Measurements from ENCODE around the gene CYB561. TPM values are rescaled to one million over a fixed set of nuclear protein-coding genes. Genes with fewer than 3 reads are reported as not detected.

The CYB561 gene
- total RNA-seq, 1 experiment from 2014 or later, result 35.1 TPM

DNA sequence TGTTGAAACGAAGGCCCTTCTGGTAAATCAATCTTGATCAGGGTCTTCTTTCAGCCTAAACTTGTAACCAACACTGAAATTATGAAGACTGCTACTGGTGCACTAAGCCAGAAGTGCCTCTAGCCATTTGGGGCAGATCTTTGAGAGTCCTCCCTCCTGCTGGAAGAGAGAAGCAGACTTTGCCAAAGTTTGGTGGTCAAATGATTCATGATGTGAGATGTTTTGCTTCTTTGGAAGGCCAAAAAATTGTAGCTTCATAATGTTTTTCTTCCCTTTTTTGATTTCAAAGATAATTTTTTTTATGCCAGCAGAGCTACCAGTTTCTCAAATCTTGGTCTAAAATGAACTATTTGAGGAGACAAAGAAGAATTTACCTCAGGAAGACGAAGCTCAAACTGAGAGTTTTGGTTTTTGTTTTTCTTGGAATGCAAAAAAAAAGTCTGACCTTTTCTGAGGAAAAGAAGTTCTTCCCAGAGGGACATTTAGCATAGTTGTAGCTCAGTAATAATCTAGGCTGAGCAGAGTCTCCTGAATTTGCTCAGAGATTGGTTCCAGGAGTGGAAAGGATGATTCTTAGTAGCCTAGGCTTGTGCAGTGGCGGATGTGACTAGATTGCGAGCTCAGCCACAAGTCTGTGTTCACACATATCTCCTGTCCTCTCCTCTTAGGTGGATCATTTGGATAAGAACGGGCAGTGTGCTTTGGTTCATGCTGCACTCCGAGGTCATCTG, 50.9 kb downstream of the CYB561 start:
- DNase-seq (ENCODE audit: low spot score) (no peak), ATAC-seq (no peak)
- TF ChIP-seq, protein P1, sequence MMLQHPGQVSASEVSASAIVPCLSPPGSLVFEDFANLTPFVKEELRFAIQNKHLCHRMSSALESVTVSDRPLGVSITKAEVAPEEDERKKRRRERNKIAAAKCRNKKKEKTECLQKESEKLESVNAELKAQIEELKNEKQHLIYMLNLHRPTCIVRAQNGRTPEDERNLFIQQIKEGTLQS (CRISPR knock-in tag; conservative IDR thresholded peaks at IDR 0.05), result no peak
- TF ChIP-seq ZNF232 (CRISPR knock-in tag; IDR thresholded peaks at IDR 0.05) (no peak), GRHL2 (CRISPR knock-in tag; IDR thresholded peaks at IDR 0.05; ENCODE audit: insufficient replicate concordance, severe bottlenecking) (no peak), OVOL2 (CRISPR knock-in tag; IDR thresholded peaks at IDR 0.05; ENCODE audit: borderline replicate concordance) (no peak), ZNF671 (CRISPR knock-in tag; IDR thresholded peaks at IDR 0.05) (no peak), SOX15 (CRISPR knock-in tag; IDR thresholded peaks at IDR 0.05) (no peak), ELF4 (CRISPR knock-in tag; IDR thresholded peaks at IDR 0.05; ENCODE audit: low read depth) (no peak), IRF2 (CRISPR knock-in tag; IDR thresholded peaks at IDR 0.05; ENCODE audit: borderline replicate concordance, low read depth) (no peak), GTF2I (CRISPR knock-in tag; conservative IDR thresholded peaks at IDR 0.05) (no peak), MXD4 (CRISPR knock-in tag; IDR thresholded peaks at IDR 0.05; ENCODE audit: borderline replicate concordance) (no peak), ESRRA (CRISPR knock-in tag; IDR thresholded peaks at IDR 0.05; ENCODE audit: borderline replicate concordance) (no peak)
- TF ChIP-seq, protein P2, sequence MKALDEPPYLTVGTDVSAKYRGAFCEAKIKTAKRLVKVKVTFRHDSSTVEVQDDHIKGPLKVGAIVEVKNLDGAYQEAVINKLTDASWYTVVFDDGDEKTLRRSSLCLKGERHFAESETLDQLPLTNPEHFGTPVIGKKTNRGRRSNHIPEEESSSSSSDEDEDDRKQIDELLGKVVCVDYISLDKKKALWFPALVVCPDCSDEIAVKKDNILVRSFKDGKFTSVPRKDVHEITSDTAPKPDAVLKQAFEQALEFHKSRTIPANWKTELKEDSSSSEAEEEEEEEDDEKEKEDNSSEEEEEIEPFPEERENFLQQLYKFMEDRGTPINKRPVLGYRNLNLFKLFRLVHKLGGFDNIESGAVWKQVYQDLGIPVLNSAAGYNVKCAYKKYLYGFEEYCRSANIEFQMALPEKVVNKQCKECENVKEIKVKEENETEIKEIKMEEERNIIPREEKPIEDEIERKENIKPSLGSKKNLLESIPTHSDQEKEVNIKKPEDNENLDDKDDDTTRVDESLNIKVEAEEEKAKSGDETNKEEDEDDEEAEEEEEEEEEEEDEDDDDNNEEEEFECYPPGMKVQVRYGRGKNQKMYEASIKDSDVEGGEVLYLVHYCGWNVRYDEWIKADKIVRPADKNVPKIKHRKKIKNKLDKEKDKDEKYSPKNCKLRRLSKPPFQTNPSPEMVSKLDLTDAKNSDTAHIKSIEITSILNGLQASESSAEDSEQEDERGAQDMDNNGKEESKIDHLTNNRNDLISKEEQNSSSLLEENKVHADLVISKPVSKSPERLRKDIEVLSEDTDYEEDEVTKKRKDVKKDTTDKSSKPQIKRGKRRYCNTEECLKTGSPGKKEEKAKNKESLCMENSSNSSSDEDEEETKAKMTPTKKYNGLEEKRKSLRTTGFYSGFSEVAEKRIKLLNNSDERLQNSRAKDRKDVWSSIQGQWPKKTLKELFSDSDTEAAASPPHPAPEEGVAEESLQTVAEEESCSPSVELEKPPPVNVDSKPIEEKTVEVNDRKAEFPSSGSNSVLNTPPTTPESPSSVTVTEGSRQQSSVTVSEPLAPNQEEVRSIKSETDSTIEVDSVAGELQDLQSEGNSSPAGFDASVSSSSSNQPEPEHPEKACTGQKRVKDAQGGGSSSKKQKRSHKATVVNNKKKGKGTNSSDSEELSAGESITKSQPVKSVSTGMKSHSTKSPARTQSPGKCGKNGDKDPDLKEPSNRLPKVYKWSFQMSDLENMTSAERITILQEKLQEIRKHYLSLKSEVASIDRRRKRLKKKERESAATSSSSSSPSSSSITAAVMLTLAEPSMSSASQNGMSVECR (CRISPR knock-in tag; IDR thresholded peaks at IDR 0.05; ENCODE audit: borderline replicate concordance), result no peak
- TF ChIP-seq, protein P3, sequence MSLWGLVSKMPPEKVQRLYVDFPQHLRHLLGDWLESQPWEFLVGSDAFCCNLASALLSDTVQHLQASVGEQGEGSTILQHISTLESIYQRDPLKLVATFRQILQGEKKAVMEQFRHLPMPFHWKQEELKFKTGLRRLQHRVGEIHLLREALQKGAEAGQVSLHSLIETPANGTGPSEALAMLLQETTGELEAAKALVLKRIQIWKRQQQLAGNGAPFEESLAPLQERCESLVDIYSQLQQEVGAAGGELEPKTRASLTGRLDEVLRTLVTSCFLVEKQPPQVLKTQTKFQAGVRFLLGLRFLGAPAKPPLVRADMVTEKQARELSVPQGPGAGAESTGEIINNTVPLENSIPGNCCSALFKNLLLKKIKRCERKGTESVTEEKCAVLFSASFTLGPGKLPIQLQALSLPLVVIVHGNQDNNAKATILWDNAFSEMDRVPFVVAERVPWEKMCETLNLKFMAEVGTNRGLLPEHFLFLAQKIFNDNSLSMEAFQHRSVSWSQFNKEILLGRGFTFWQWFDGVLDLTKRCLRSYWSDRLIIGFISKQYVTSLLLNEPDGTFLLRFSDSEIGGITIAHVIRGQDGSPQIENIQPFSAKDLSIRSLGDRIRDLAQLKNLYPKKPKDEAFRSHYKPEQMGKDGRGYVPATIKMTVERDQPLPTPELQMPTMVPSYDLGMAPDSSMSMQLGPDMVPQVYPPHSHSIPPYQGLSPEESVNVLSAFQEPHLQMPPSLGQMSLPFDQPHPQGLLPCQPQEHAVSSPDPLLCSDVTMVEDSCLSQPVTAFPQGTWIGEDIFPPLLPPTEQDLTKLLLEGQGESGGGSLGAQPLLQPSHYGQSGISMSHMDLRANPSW (CRISPR knock-in tag; conservative IDR thresholded peaks at IDR 0.05; ENCODE audit: low read depth), result no peak
- Mint-ChIP-seq H3K4me1 (peaks cover 8% of the 10 kb centered on the region), H3K27ac (no peak overlapping the region), H3K4me3 (no peak overlapping the region), H3K9me3 (no peaks in the 10 kb centered on the region), H3K36me3 (no peaks in the 10 kb centered on the region), H3K27me3 (ENCODE audit: low read depth) (no peaks in the 10 kb centered on the region)
- POLR2A ChIA-PET, result no interaction called here
- CTCF ChIA-PET, result interaction anchor here (0.9 to 3.2 kb wide), 2 partner anchors 11 to 30 kb away, joined by 3 to 15 read pairs; no protein-coding TSS in a partner anchor

DNA sequence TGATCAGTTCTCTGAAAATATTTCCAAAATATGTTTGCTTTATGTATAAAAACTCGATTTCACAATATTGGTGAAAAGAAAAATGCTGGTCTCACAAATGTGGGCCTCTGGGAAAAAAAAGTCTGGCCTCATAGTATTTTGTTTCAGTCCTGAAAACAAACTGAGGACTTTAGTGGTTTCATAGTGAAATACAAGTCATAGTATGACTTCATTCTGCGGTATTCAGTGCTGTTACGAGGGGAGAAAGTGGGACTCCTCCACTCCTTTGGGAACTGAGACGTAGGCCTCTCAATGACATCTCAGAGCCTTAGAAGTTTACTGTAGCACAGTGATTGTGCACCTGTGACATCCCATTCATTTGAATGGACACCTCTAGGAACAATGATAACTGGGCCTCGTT, 56.0 kb downstream of the CYB561 start:
- no peaks in the 10 kb centered on the region for H3K4me1 Mint-ChIP-seq
- no peak overlapping the region for H3K4me3 Mint-ChIP-seq
- no peak for ATAC-seq
- H3K27ac Mint-ChIP-seq, result no peak overlapping the region
- DNase-seq (ENCODE audit: low spot score), result no peak
- no peaks in the 10 kb centered on the region for H3K27me3 Mint-ChIP-seq (ENCODE audit: low read depth)
- H3K36me3 Mint-ChIP-seq, result no peaks in the 10 kb centered on the region
- TF ChIP-seq ZSCAN18 (CRISPR knock-in tag; IDR thresholded peaks at IDR 0.05), result no peak
- CTCF ChIA-PET, result interaction anchor here (3.7 kb wide), 1 partner anchor 16 kb away, joined by 10 read pairs; no protein-coding TSS in a partner anchor
- no peaks in the 10 kb centered on the region for H3K9me3 Mint-ChIP-seq
- POLR2A ChIA-PET, result no interaction called here

Data from WTC11 (cell line).